AG04450 (cell line): ENCODE results near the gene CASP1. TPM values are rescaled to one million over a fixed set of nuclear protein-coding genes. Genes with fewer than 3 reads are reported as not detected.

ENCODE experiments used
- CTCF ChIA-PET: fragments of 300-600, 350-600 bp; formaldehyde crosslinking; extraction: SDS; loops from one replicate; lab custom pipeline; 2022; ENCODE audit warnings: antibody characterized with exemption, inconsistent platforms; lab: Charles Lee
- POLR2A ChIA-PET: fragments of 350-600 bp; formaldehyde crosslinking; extraction: SDS; loops from one replicate; lab custom pipeline; 2021; ENCODE audit warnings: antibody characterized with exemption, inconsistent platforms; lab: Yijun Ruan, JAX
- DNase-seq: peaks from one replicate; pipeline ENCODE4 v3.0.0-alpha.2; 2011; ENCODE audit warnings: low read depth, low spot score
- H3K27ac ChIP-seq: one replicate; pipeline ENCODE4 v1.5.1; 2012; ENCODE audit warnings: low read depth, low read length, control low read depth
- H3K27me3 ChIP-seq: one replicate; pipeline ENCODE4 v1.6.0; 2012; ENCODE audit warnings: low read length; ENCODE audit not compliant: control insufficient read depth, insufficient read depth
- H3K4me3 ChIP-seq: 2 replicates; pipeline ENCODE4 v1.5.1; 2011; ENCODE audit warnings: mild to moderate bottlenecking, low read depth, low read length, control low read depth
- H3K9me3 ChIP-seq: 2 replicates; pipeline ENCODE4 v1.5.1; 2012; ENCODE audit warnings: low read length; ENCODE audit not compliant: control insufficient read depth, insufficient read depth
- polyA plus RNA-seq: library from polyadenylated mRNA; depleted of rRNA; stranded (reverse); fragments of >200 nt; gene quantifications from 2 replicates; pipeline ENCODE4 v1.2.3, GENCODE V29; 2011; rRNA removed
- TF ChIP-seq, protein P1 (sequence below): IDR thresholded peaks from 2 replicates; pipeline ENCODE4 v1.5.1; 2011; ENCODE audit warnings: low read depth, low read length, control low read depth, inconsistent platforms

The CASP1 gene
- polyA plus RNA-seq, 1 experiment: 36.2 TPM

DNA sequence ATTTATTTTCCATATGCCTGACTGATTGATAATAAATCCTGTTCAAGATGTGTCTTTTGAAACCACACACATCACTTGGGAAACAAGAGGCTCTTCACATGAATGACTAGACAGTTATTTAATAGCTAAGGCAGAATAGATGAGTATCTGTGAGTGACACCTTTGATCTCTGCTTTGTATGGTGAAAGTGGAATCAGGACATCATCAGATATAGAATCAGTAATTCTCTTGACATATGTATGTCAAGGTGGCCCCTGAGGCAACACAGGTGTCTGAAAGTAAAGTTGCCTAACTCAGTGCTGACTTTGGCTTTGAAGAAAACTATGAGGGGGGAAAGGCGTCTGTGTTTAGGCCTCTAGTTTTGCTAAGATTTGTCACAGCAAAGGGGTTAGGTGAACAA is 55.1 kb downstream of the CASP1 start:
- no peak overlapping the region for H3K4me3 ChIP-seq
- no peaks in the 10 kb centered on the region for H3K9me3 ChIP-seq
- H3K27me3 ChIP-seq: no peaks in the 10 kb centered on the region
- DNase-seq: no peak
- POLR2A ChIA-PET: no interaction called here
- TF ChIP-seq, protein P1, sequence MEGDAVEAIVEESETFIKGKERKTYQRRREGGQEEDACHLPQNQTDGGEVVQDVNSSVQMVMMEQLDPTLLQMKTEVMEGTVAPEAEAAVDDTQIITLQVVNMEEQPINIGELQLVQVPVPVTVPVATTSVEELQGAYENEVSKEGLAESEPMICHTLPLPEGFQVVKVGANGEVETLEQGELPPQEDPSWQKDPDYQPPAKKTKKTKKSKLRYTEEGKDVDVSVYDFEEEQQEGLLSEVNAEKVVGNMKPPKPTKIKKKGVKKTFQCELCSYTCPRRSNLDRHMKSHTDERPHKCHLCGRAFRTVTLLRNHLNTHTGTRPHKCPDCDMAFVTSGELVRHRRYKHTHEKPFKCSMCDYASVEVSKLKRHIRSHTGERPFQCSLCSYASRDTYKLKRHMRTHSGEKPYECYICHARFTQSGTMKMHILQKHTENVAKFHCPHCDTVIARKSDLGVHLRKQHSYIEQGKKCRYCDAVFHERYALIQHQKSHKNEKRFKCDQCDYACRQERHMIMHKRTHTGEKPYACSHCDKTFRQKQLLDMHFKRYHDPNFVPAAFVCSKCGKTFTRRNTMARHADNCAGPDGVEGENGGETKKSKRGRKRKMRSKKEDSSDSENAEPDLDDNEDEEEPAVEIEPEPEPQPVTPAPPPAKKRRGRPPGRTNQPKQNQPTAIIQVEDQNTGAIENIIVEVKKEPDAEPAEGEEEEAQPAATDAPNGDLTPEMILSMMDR: no peak
- H3K27ac ChIP-seq: no peak overlapping the region
- CTCF ChIA-PET: no interaction called here

Other genes starting within 250 kb of the CASP1 start
- gene CASP12, start 136.7 kb downstream of the CASP1 start, polyA plus RNA-seq: 0.25 and 0.38 TPM in 2 replicates
- 112 and 129 TPM in 2 replicates for gene CASP4, start 66.6 kb downstream of the CASP1 start, polyA plus RNA-seq
- gene CASP5, start 12.0 kb downstream of the CASP1 start, polyA plus RNA-seq: 0.07 and 0.15 TPM in 2 replicates
- gene CARD16, start 10.2 kb upstream of the CASP1 start, polyA plus RNA-seq: 105 and 125 TPM in 2 replicates
- not detected in 2 replicates for gene CARD18, start 104.6 kb upstream of the CASP1 start, polyA plus RNA-seq